Kidney (tissue), 14 donors: ENCODE data around the gene NEAT1. TPM values are rescaled to one million over a fixed set of nuclear protein-coding genes. Genes with fewer than 3 reads are reported as not detected.

Experiments
- DNase-seq, 5 donors: peaks; one replicate each; pipeline ENCODE4 v3.0.0-alpha.2; 2013 to 2020
- FAIRE-seq: peaks from 2 replicates; lab custom pipeline; 2012; peaks lifted over from hg19 to GRCh38; lab: Jason Lieb, UNC
- H3K27ac ChIP-seq, 2 donors: one replicate each; pipeline ENCODE4 v1.7.0; 2013; ENCODE audit warnings: low read depth in 2 of 2, low read length in 2 of 2, inconsistent platforms in 1 of 2
- H3K27me3 ChIP-seq: one replicate; pipeline ENCODE4 v1.7.1; 2013; ENCODE audit warnings: low read length, inconsistent platforms; ENCODE audit not compliant: control insufficient read depth, insufficient read depth
- H3K36me3 ChIP-seq, 3 donors: one replicate each; pipeline versions ENCODE4 v1.7.0 to v1.7.1; 2013; ENCODE audit warnings: low read length in 3 of 3, control low read depth in 1 of 3, inconsistent platforms in 1 of 3; ENCODE audit not compliant: insufficient read depth in 3 of 3, control insufficient read depth in 2 of 3
- H3K4me1 ChIP-seq, 3 donors: one replicate each; pipeline versions ENCODE4 v1.7.0 to v1.7.1; 2013; ENCODE audit warnings: low read length in 3 of 3, inconsistent platforms in 1 of 3, low read depth in 1 of 3; ENCODE audit not compliant: control insufficient read depth in 2 of 3, insufficient read depth in 2 of 3
- H3K4me3 ChIP-seq, 3 donors: one replicate each; pipeline versions ENCODE4 v1.7.0 to v1.8.1; 2013; ENCODE audit warnings: low read length in 3 of 3, control low read depth in 1 of 3, inconsistent platforms in 1 of 3
- H3K9ac ChIP-seq, 3 donors: one replicate each; pipeline versions ENCODE4 v1.7.0 to v1.7.1; 2013; ENCODE audit warnings: low read length in 3 of 3, control low read depth in 1 of 3, inconsistent platforms in 1 of 3
- H3K9me3 ChIP-seq, 3 donors: one replicate each; pipeline versions ENCODE4 v1.7.0 to v1.7.1; 2013; ENCODE audit warnings: low read length in 3 of 3, control low read depth in 1 of 3, inconsistent platforms in 1 of 3; ENCODE audit not compliant: control insufficient read depth in 2 of 3, insufficient read depth in 1 of 3
- CTCF ChIP-seq: IDR thresholded peaks from 3 replicates; pipeline ENCODE4 v1.5.1; 2012; ENCODE audit warnings: mild to moderate bottlenecking, moderate library complexity, borderline replicate concordance; ENCODE audit not compliant: insufficient read depth; ENCODE audit errors: extremely low read depth
- intact Hi-C: fragments of 100-400 bp; cut with DNase I; formaldehyde crosslinking; loops from one replicate; pipeline ENCODE4 v1.11.1; 2022
- polyA plus RNA-seq: library from polyadenylated mRNA; stranded (reverse); fragments of 350-450 nt; fragmentation: Illumina TruSeq; extraction: RNeasy Lipid Tissue Mini Kit (QIAGEN cat#74804); gene quantifications from one replicate; pipeline ENCODE4 v1.2.3, GENCODE V29; 2014; ENCODE audit warnings: low read depth, low replicate concordance; ENCODE audit not compliant: insufficient read depth
- total RNA-seq: library from RNA; stranded (reverse); fragmentation: NEBNext Ultra II Directional; extraction: Animal tissue kit (Norgen Biotek cat#: 25700); gene quantifications from one replicate; pipeline ENCODE4 v1.2.1, GENCODE V29; 2021
- donor health status: control.
- donor health status: control.
- donor health status: control.
- donor health status: control.
- donor health status: control.
- donor health status: DM: yes; HTN: yes; CAD: no.
- donor health status: Normal renal cell carcinoma (clear cell type).

The NEAT1 gene
- total and polyA plus RNA-seq, 2 donors from 2014 or later, result 595 to 1,006 TPM

DNA sequence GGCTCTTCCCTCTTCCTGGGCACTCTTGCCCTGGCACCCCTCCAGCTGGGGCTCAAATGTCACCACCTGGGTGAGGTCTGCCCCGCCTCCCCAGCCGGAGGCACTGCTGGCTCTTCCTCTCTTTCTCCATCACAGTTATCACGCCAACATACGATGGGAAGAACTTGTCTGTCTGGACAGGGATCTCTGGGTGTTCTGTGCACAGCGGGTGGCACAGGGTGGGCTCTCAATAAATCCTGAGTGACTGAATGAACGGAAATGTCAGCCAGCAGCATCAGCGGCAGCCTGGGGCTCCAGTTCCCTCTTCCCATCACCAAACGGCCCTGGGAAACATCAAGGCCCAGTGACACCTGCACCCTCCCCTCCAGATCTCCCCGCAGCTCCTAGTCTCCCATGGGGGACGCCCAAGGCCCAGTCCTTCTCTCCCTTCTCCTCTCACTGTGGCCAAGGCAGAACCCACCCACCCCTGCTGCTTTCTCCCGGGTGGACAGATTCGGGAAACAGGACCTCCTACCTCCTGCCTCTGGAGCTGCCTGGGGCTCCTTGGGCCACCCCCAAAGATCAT, 39.7 kb upstream of the NEAT1 start:
- H3K36me3 ChIP-seq, result no peaks in the 10 kb centered on the region

GRCh38 chr11:65383778-65384177, 38.8 kb upstream of the NEAT1 start:
- intact Hi-C loops, result no loop called here
- TF ChIP-seq CTCF, result no peak

More for the DNA sequence above, 39.7 kb upstream of the NEAT1 start:
- peak overlapping the region; percentile 1 to 62 (median 13) for H3K4me3 ChIP-seq
- H3K27ac ChIP-seq, result peak overlapping the region; percentile 94 to 100
- no peak for FAIRE-seq
- peak overlapping the region; percentile 2 to 86 (median 8) for H3K9ac ChIP-seq
- TF ChIP-seq CTCF, result no peak
- intact Hi-C loops, result no loop called here
- H3K9me3 ChIP-seq, result no peaks in the 10 kb centered on the region
- peak in 1 of 5 donors; percentile 76 for DNase-seq
- H3K4me1 ChIP-seq, result peaks cover 0 to 69% (median 54%) of the 10 kb centered on the region in 3 donors
- H3K27me3 ChIP-seq, result no peaks in the 10 kb centered on the region

GRCh38 chr11:65384301-65384889, 38.2 kb upstream of the NEAT1 start:
- H3K27ac ChIP-seq, result peak overlapping the region; percentile 19 to 69
- peak overlapping the region in 1 of 3 donors; percentile 45 for H3K9ac ChIP-seq
- no peak for TF ChIP-seq CTCF
- H3K4me3 ChIP-seq, result no peak overlapping the region
- DNase-seq (peak in 2 of 5 donors; percentile 8 to 40), FAIRE-seq (no peak)
- peaks cover 0 to 63% (median 50%) of the 10 kb centered on the region in 3 donors for H3K4me1 ChIP-seq
- H3K9me3 ChIP-seq, result no peaks in the 10 kb centered on the region
- intact Hi-C loops, result no loop called here
- no peaks in the 10 kb centered on the region for H3K27me3 ChIP-seq
- H3K36me3 ChIP-seq, result no peaks in the 10 kb centered on the region

More at GRCh38 chr11:65383778-65384177, 38.8 kb upstream of the NEAT1 start:
- Histone ChIP-seq H3K4me1 (peaks cover 0 to 65% (median 55%) of the 10 kb centered on the region in 3 donors), H3K27me3 (no peaks in the 10 kb centered on the region), H3K27ac (peak overlapping the region; percentile 49 to 69), H3K9me3 (no peaks in the 10 kb centered on the region), H3K4me3 (no peak overlapping the region), H3K36me3 (no peaks in the 10 kb centered on the region), H3K9ac (no peak overlapping the region)
- FAIRE-seq, result no peak
- DNase-seq, result no peak
